ENCODE data around the gene TMPRSS13. TPM values are rescaled to one million over a fixed set of nuclear protein-coding genes. Genes with fewer than 3 reads are reported as not detected.
A peak's percentile ranks its signal among the peaks of the same experiment; 100 is the strongest.

Gene TMPRSS13
- total and polyA plus RNA-seq, 8 donors, result 1.4 to 8.2 (median 2.3) TPM

DNA sequence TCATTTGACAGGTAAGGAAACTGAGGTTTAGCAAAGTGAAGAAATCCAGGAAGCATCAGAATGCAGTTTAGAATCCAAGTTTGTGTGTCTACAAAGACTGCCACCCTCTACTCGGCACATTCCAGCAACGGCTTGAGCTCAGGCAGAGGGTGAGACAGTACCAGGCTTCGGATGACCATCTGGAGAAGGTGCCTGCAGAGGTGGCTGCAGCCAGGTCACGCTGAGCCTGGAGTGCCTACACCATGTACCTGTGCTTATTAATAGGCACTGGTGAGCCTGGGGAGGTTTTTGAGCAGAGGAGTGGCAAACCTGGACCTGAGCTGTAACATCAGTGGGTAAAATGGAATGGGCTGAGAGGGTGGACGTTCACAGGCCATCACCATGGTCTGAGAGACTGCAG is 57.4 kb downstream of the TMPRSS13 start:
- DNase-seq (no peak), ATAC-seq (no peak), FAIRE-seq (no peak)
- no peaks in the 10 kb centered on the region for H3K27me3 ChIP-seq
- WGBS, 2 donors, result 69 to 77% methylated on average over 5 of the region's 5 CpGs
- H3K4me3 ChIP-seq, result no peak overlapping the region
- H3K27ac ChIP-seq, result no peak overlapping the region
- H3K9me3 ChIP-seq, result no peaks in the 10 kb centered on the region
- TF ChIP-seq, protein P1, sequence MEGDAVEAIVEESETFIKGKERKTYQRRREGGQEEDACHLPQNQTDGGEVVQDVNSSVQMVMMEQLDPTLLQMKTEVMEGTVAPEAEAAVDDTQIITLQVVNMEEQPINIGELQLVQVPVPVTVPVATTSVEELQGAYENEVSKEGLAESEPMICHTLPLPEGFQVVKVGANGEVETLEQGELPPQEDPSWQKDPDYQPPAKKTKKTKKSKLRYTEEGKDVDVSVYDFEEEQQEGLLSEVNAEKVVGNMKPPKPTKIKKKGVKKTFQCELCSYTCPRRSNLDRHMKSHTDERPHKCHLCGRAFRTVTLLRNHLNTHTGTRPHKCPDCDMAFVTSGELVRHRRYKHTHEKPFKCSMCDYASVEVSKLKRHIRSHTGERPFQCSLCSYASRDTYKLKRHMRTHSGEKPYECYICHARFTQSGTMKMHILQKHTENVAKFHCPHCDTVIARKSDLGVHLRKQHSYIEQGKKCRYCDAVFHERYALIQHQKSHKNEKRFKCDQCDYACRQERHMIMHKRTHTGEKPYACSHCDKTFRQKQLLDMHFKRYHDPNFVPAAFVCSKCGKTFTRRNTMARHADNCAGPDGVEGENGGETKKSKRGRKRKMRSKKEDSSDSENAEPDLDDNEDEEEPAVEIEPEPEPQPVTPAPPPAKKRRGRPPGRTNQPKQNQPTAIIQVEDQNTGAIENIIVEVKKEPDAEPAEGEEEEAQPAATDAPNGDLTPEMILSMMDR (IDR thresholded peaks at IDR 0.05), result no peak
- H3K4me1 ChIP-seq, result peaks cover 0 to 4% (median 0%) of the 10 kb centered on the region in 3 donors
- intact Hi-C loops (cut with DNase I), result no loop called here
- no peaks in the 10 kb centered on the region for H3K36me3 ChIP-seq

DNA sequence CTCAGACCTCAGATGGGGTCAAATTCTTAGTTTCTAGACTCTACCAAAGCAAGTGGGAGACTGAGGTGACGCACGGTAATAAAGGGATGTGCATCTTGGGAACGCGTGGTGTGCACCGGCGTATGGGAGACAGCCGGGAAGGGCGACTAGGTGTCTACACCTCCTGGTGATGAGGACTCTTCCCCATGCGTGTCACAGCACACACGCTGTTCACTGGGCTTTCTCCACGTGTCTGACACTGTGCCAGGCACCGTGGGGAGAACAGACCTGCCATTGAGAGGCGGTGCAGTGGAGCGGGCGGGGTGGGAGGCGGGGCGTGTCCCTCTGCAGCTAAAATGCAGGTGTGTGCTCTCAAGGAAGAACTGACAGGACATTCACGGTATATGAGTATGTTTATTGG is 58.0 kb downstream of the TMPRSS13 start:
- Histone ChIP-seq H3K4me1 (peaks cover 0 to 2% (median 0%) of the 10 kb centered on the region in 3 donors), H3K27ac (no peak overlapping the region), H3K27me3 (no peaks in the 10 kb centered on the region), H3K36me3 (no peaks in the 10 kb centered on the region), H3K9me3 (no peaks in the 10 kb centered on the region), H3K4me3 (no peak overlapping the region)
- intact Hi-C loops (cut with DNase I), result no loop called here
- 77% methylated on average over 18 of the region's 18 CpGs for WGBS, 2 donors
- no peak for FAIRE-seq
- no peak for DNase-seq
- TF ChIP-seq, protein P1 (IDR thresholded peaks at IDR 0.05), result no peak
- no peak for ATAC-seq

DNA sequence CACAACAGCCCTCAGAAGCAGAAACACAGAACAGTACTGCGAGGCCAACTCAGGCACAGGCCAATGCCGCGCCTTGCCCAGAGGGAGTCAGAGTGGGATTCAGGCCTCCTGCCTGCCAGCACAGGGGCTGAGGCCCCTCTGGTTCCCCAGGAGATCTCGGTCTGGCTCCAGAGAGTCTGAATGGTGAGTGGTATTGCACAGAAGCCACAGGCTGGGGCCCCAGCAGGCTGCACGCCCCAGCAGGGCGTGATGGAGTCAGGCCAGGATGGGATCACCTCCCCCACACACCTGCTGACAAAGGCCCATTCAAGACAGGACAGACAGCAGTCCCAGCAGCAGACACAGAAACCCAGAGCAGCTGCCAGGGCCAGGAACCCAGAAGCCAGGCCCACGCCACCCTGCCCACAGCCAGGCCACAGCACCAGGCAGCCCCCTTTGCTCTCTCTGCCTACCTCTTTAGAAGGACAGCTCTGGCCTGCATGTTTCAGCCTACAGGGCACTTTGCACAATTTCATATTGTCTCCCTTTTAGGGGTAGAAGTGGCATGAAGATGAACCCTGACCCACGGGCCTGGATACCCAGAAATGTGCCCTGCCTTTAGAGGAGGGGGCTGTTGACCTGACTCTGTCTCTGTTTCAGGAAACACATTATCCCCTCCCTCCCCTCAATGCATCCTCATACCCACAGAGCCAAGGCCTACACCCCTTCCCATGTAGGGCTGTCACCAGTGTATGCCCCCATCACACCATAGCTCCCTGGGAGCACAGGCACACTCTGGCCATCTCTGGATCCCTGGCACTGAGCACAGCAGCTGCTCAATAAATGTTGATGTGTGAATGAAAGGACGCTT is 58.9 kb downstream of the TMPRSS13 start:
- Histone ChIP-seq H3K27ac (no peak overlapping the region), H3K36me3 (no peaks in the 10 kb centered on the region), H3K27me3 (no peaks in the 10 kb centered on the region), H3K9me3 (no peaks in the 10 kb centered on the region), H3K4me1 (no peaks in the 10 kb centered on the region), H3K4me3 (no peak overlapping the region)
- DNase-seq, result peak in 1 of 6 donors; percentile 37
- WGBS, 2 donors, result 67 to 72% methylated on average over 9 of the region's 9 CpGs
- ATAC-seq, result peak in 3 of 4 donors; percentile 22 to 82 (median 65)
- FAIRE-seq, result no peak
- intact Hi-C loops (cut with DNase I), result no loop called here
- TF ChIP-seq, protein P1 (IDR thresholded peaks at IDR 0.05), result no peak

DNA sequence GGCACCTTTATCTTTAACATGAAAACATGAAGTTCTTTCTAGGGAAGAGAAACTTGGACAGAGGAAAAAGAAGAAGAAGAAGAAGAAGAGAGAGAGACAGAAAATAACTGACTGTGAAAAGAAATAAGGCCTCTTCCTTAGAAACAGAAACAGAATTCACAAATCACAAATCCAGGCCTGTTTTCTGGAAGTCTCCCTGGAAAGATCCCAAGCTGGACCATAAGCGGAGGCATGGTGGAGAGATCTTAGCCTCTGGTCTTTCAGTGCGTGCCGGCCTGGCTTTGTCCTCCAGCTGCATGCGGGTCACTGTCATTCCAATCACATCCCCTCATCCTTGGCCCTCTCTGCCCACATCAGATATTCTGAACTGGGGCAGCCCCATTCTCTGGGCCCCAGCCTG is 59.6 kb downstream of the TMPRSS13 start:
- H3K9me3 ChIP-seq, result no peaks in the 10 kb centered on the region
- TF ChIP-seq, protein P1 (IDR thresholded peaks at IDR 0.05), result no peak
- no peaks in the 10 kb centered on the region for H3K27me3 ChIP-seq
- no peaks in the 10 kb centered on the region for H3K4me1 ChIP-seq
- no peak overlapping the region for H3K27ac ChIP-seq
- no peak for ATAC-seq
- FAIRE-seq, result no peak
- DNase-seq, result no peak
- no peaks in the 10 kb centered on the region for H3K36me3 ChIP-seq
- H3K4me3 ChIP-seq, result no peak overlapping the region
- WGBS, 2 donors, result 54 to 61% methylated on average over 4 of the region's 4 CpGs
- intact Hi-C loops (cut with DNase I), result no loop called here
